HG03159 (cell line): ENCODE data around the gene ARID4A.
A peak's percentile ranks its signal among the peaks of the same experiment; 100 is the strongest.
"Not testable (repeated sequence)": the region's sequence is repeated elsewhere in the genome, so short reads cannot be mapped to it uniquely, and the experiment has no call there.

Experiments
- ATAC-seq: cut with Tn5 transposase; IDR thresholded peaks from one replicate; pipeline ENCODE4 v1.9.1; 2021; ENCODE audit warnings: mild to moderate bottlenecking, moderate library complexity; ENCODE audit not compliant: unreplicated experiment

The ARID4A gene

DNA sequence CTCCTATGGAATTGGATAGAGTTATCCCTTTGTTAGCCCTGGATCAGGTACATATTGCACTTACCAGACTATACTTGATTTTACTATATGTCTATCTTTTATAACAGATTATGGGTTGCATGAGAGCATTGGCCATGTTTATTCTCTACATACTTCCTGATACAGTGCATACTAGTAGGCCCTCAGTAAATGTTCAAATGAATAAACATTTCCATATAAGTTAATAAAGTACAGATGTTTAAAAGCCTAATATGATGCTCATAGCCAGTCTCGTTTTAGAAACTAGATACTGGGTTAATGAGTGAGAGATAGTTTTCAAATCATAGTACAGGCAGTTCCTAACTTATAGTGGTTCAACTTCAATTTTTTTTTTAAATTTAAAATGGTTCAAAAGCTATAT lies 57.9 kb downstream of the ARID4A start:
- ATAC-seq = no peak

DNA sequence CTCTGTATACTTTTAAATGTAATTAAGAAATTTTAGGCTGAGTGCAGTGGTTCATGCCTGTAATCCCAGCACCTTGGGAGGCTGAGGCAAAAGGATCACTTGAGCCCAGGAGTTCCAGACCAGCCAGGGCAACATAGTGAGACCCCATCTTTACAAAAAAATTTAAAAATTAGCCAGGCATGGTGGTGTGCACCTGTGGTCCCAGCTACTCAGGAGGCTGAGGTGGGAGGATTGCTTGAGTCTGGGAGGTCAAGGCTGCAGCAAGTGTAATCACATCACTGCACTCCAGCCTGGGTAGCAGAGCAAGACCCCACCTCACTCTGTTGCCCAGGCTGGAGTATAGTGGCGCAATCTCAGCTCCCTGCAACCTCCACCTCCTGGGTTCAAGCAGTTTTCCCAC lies 63.9 kb downstream of the ARID4A start:
- not testable (repeated sequence) for ATAC-seq

DNA sequence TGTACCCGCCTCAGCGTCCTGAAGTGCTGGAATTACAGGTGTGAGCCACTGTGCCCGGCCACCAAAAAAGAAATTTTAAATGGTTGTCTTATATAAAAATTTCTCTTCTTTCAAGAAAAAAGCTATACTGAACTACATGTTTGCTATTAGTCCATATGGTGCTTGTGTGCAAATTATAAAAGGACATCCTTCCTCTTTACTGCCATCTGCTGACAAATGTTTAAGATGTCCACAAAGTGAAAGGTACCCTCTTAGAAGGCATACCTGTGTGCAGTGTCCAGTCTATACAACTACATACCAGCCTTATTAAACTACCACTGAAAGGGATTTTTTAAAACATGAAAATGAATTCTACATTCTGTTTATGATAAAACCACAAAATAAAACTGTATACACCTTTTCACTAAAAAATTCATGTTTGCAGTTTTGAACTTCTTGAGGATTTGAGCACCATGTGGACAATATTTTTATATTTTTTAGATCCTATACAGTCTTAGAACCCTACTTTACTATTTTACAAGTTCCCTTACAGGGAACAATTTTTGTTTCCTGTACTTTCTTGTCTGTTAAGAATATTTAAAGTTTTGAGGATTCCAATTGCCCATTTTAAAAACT lies 64.5 kb downstream of the ARID4A start:
- no peak for ATAC-seq

DNA sequence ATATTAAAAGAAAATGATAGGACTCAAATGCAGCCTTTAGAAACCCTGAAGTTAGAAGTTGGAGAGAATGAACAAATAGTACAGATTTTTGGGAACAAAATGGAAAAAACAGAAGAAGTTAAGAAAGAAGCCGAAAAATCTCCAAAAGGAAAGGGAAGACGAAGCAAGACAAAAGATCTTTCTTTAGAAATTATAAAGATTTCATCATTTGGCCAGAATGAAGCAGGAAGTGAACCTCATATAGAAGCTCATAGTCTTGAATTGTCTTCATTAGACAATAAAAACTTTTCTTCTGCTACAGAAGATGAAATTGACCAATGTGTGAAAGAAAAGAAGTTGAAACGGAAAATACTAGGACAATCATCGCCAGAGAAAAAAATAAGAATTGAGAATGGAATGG lies 66.0 kb downstream of the ARID4A start:
- ATAC-seq = no peak

DNA sequence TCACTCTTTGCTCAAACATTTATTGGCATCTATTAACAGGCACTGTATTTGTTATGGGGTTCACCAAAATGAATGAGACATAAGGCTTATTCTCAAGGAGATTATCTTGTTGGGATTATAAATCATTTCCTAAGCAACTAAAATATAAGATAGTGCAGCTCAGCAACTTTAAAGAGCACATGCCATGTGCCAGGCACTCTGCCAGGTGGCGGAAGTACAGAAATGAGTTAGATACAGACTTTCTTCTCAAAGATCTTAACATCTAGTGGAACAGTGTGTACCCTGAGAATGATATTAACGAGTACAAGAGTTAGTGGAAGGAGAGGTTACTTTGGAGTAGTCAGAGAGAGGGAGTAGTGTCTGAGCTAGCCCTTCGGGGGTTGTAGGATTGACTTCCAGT lies 68.9 kb downstream of the ARID4A start:
- ATAC-seq = no peak

DNA sequence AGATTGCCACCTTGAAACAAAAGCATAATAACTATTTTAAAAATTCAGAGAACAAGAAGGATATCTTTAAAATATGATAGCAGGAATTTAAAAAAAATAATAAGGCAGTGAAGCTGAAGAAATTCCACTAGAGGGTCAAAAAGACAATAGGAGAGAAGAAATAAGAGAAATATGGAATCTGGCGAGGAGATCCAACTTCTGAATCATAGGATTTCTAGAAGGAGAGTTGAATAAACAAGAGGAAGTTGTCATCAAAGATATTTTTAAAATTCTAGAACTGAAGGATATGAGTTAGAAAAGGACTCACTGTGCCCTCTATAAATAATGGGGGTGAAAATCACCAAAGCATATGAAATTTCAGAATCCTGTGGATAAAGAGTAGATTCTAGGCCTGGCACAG lies 70.6 kb downstream of the ARID4A start:
- no peak for ATAC-seq

DNA sequence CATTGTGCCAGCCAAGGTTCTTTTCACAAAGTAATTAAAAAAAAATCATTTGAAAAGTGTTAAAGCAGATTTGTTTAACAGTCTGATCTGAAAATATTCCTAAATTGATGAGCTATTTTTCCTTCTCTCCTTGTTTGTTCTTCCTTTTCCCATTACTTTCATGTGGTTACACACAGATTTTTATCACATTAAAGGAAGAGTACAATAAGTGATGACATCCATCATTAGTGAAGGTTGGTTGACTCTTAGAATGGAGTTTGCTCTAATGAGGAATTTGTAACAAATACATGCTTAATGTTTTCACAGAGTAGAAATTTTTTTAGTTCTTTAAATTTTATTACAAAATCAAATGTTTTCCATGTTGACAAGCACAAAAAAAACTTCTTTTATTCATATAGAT lies 78.4 kb downstream of the ARID4A start:
- ATAC-seq = no peak

DNA sequence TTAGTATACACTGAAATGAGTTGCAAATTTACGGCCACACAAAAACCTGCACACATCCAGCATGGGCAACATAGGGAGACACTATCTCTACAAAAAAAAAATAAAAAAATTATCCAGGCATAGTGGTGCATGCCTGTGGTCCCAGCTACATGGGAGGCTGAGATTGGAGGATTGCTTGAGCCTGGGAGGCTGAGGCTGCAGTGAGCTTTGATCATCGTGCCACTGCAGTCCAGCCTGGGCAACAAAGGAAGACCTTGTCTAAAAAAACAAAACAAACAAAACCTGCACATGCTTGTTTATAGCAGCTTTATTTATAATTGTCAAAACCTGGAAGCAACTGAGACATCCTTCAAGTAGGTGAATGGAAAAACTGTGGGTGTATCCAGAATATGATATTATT lies 92.5 kb downstream of the ARID4A start:
- ATAC-seq = no peak

DNA sequence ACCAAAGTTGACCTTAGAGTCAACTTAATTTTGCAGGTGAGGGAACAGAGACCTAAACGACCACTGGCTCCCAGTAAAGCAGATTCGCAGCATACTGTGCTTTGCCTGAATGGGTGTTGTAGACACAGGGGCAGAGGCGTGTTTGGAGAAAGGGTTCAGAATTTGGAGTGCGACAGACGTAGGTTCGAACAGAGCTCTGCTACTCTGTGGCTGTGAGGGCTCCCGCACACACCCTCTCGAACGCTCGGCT lies 97.1 kb downstream of the ARID4A start:
- no peak for ATAC-seq

DNA sequence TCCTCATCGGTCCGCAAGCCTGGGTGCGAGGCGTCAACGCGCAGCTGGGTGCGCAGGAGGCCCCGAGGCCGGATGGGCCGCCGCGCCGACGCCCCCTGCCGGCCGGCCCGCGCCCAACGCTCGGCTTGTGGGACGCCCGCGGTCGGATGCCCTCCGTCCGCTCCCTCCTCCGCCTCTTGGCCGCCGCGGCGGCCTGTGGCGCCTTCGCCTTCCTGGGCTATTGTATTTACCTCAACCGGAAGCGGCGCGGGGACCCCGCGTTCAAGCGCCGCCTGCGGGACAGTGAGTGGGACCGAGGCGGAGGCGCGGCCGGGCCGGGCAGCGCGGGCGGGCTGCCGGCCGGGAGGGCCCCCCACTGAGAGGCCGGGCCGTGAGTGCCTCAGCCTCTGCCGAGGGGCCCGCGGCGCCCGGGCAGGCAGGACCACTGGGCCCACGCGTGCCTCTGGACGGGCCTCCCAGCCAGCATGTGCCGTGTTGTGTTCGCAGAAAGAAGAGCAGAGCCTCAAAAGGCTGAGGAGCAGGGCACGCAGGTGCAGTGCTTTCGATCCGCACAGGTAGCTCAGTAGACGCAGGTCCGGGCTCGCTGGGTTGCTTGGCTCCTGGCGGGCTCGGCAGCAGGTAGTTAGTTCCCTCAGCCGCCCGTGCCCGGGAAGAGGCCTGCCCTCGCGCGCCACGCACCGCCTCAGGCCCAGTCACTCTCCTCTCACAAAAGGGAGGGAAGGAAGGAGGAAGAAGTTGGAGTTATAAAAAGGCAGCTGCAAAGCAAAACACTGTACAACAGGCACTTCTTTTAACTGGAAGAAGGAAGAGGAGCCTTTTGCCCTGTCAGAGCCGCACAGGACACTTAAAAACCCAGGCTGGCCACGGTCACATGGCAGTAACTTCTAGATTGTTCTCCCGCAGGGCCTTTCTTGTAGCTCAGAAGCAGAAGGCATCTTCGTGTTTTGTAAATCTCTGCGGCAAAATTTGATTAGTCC lies 97.7 kb downstream of the ARID4A start, which contains the start of gene TOMM20L:
TSS of gene TOMM20L (plus strand) at position 119 of the 977 bp plus-strand sequence. CDS start at position 147, 28 bp downstream.
- ATAC-seq = peak; percentile 92

DNA sequence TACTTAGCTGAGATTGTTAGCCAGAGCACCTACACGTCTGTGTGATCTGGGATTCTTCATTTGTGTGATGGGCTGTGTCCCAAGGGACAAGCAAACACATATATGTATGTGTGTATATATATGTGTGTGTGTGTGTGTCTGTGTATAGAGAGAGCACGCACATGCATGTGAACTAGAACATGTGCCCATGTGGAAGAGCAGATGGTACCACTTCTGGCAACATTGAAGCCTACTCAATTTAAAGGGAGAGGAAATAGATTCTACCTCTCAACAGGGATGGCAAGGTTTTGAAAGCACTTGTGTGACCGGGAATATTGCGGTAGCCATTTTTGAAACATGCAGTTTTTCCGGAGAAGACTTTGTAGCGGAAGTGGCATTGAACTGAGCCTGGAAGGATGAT lies 98.8 kb downstream of the ARID4A start:
- ATAC-seq = no peak

DNA sequence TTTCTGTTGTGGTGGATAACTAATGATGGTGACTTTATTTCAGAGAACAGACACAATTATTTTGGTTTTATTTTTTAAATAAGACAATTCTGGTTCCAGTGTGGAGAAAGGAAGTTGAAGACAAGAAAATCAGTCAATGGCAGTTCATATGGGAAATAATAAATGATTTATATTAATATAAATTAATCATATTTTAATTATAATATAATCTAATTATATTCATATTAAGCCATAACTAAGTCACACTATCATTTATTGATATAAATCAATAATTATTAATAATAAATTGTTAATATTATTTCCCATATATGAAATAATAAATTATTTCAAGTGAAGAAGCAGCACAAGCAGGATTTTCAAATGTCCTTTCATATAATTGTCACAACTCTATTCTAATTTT lies 100.1 kb downstream of the ARID4A start:
- ATAC-seq = no peak

DNA sequence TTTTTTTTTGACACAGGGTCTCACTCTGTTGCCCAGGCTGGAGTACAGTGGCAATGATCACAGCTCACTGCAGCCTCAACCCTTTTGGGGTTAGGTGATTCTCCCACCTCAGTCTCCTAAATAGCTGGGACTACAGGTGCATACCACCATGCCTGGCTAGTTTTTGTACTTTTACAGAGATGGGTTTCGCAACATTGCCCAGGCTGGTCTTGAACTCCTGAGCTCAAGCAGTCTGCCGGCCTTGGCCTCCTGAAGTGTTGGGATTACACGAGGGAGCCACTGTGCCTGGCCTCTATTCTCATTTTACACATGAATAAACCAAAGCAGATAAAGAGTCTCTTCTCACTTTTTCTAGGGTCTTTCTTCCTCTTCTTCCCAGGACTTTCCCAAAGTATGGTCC lies 100.5 kb downstream of the ARID4A start:
- no peak for ATAC-seq

DNA sequence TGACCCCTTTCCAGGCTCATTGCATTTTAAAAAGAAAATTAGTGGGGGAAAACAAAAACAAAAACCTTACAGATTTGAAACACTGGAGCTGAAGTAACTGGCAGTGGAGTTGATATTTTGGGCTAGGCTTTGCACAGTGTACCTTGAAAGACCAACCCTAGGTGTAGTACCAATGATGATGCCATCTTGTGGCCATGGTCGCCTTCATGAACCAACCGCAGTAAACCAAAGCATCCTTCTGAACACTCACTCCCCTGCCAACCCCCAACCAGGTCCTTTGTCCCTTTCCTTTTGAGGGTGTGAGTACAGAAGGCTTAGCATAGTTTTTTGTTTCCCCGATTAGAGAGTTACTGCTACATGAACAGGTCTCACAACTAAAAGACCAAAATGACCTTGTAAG lies 103.2 kb downstream of the ARID4A start:
- no peak for ATAC-seq

DNA sequence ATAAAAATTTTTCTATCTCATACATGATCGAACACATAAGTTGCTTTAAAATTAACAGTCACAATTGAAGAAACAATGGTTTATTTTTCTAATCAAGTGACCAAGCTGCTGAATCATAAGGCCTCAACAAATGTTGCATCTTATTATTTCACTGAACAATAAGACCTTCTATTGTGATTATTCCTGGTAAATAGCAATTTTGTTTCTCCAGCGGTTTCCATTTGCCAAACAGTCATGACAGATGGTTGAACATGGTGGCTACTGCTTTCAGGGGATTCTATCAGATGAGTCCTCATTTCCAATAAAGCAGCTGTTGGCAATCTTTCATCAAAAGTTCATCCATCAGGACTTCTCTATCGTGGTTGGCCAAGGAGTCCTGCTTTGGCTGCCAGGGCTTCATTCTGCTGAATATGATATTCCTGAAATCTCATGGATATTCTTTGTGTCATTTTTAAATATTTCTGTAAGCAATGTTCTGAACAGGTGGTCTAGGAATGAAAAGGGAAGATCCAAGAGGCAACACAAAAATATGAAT lies 110.4 kb downstream of the ARID4A start:
- no peak for ATAC-seq

DNA sequence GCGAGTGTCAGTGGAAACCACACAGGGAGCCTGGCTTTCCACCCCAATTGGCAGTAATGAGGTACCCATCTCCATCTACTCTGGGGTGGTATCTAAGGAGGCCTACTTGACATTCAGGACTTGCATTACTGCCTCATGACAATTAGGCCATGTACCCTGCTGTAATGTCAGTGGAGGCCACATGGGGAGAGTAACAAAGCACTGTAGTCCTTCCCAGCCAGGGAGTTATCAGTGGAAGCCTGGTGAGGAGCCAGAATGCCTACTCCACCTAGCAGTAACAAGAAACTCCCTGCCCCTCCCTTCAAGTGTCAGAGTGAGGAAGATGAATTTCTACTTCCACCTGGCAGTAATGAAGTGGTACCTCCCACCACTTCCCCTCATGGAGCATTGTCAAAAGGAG lies 116.5 kb downstream of the ARID4A start:
- no peak for ATAC-seq

DNA sequence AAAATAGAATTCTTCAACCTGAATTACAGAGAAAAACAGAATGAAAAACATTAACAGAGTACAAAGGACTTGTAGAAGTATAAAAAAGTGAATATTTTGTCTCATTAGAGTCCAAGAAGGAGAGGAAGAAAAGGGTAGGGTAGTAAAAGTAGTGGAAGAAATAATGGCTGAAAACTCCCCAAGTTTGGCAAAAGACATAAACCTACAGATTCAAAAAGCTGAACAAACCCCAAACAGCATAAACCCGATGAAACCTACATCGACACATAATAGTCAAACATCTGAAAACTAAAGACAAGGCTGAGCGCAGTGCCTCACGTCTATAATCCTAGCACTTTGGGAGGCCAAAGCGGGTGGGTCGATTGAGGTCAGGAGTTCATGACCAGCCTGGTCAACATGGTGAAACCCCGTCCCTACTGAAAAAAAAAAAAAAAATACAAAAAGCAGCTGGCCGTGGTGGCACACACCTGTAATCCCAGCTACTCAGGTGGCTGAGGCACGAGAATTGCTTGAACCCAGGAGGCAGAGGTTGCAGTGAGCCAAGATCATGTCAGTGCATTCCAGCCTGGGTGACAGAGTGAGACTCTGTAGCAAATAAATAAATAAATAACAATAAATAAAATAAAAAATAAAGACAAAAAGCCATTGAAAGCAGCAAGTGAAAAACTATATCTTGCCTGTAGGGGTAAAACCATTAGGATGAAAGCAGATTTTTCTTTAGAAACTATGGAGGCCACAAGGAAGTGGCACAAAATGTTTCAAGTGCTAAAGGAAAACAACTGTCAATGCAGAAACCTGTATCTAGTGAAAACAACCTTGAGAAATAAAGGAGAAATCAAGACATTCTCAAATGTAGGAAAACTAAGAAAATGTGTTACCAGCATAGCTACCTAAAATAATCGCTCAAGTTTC lies 117.5 kb downstream of the ARID4A start:
- ATAC-seq = no peak

DNA sequence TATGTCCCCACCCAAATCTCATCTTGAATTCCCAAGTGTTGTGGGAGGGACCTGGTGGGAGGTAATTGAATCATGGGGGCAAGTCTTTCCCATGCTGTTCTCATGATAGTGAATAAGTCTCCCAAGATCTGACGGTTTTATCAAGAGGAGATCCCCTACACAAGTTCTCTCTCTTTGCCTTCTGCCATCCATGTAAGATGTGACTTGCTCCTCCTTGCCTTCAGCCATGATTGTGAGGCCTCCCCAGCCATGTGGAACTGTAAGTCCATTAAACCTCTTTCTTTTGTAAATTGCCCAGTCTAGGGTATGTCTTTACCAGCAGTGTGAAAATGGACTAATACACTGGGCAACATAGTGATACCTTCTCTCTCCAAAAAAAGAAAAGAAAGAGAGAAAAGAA lies 118.6 kb downstream of the ARID4A start:
- ATAC-seq = not testable (repeated sequence)
